GM18505 (cell line): Measurements from ENCODE around the gene CYP27C1.

Experiments used
- ATAC-seq: cut with Tn5 transposase; IDR thresholded peaks from one replicate; pipeline ENCODE4 v1.9.1; 2021; ENCODE audit not compliant: unreplicated experiment
- POLR2A ChIP-seq: IDR thresholded peaks from 4 replicates; pipeline ENCODE4 v1.6.1; 2011; ENCODE audit warnings: borderline replicate concordance; ENCODE audit not compliant: insufficient read depth, insufficient read length; ENCODE audit errors: extremely low read depth

The CYP27C1 gene

DNA sequence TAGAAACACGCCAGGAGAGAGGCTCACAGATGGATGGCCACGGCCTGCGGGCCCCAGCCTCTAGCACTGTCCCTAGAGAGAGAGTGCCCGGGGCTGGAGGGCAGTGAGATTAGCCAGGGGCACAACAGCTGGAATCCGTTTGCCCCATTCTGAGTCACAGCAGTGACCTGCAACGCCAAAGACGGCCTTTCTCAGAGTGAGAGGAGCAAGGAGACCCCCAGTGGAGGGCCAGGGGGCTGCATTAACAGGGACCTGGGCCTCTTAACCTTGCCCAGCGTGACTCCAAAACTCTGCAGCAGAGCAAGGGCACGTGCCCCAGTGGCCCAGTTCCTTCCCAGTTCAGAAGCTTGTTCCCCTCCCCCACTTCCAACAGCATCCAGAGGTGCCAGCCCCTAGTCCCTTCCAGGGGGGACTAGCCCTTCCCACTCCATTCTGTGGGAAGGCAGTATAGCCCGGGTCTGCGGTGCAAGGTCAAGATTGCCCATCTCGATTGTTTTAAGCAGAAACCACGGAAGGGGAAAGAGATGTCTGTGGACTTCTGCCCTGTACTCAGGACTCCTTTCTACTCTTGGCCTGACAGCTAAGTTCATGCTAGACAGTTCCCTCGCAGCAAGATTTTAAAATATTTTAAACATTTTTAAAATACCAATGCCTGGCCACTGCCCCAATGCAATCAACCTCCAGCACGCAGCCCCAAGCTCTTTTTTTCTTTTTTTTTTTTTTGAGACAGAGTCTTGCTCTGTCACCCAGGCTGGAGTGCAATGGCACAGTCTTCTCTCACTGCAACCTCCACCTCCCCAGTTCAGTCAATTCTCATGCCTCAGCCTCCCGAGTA lies 62.2 kb downstream of the CYP27C1 start:
- ATAC-seq, result no peak
- no peak for TF ChIP-seq POLR2A

DNA sequence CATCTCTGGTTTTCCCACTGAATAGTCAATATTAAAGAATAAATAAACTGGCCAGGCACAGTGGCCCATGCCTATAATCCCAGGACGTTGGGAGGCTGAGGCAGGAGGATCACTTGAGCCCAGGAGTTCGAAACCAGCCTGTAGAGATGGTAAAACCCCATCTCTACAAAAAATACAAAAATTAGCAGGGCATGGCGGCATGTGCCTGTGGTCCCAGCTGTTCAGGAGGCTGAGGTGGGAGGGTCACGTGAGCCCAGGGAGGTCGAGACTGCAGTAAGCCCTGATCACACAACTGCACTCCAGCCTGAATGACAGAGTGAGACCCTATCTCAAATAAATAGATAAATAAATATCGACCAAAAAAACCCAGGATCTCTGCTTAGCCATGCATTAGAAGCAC lies 63.0 kb downstream of the CYP27C1 start:
- no peak for ATAC-seq
- no peak for TF ChIP-seq POLR2A

DNA sequence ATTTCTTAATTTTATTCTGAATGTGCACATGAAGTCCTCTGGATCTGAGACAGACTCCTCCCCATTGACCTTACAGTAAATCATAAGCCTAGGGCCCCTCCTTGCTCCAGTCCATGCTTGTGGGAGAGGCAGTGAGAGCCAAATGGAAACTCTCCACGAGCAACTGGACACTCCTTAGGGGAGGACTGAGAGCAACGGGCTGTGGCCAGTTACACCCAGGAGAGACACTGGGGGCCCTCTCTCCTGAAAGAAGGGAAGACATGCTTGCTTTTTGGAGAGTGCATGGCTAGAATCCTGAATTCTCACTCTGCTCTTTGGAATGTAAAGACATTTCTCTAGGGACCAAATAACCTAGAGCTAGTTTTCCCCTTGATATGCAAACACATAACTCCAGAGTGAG lies 64.2 kb downstream of the CYP27C1 start:
- no peak for ATAC-seq
- TF ChIP-seq POLR2A, result no peak

DNA sequence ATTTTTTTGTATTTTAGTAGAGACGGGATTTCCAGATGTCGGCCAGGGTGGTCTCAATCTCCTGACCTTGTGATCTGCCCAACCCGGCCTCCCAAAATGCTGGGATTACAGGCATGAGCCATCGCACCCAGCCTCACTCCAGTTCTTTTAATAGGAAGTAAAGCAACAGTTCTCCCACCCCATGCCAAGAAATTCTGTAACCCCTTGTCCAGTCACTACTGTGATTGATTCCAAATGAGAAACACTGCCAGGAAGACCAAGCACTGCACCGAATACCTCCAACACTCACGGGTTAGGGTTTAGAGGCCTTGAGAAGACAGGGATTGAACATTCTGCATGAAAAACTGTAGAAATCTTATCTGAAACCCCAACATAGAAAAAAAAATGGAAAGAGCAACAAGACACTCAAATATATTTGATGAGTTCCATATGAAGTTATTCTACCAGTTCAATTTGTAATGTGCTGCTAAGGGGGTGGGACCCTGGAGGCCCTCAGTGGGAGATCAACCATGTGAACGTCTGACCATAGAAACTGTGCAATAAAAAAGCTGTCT lies 65.0 kb downstream of the CYP27C1 start:
- TF ChIP-seq POLR2A, result no peak
- no peak for ATAC-seq

DNA sequence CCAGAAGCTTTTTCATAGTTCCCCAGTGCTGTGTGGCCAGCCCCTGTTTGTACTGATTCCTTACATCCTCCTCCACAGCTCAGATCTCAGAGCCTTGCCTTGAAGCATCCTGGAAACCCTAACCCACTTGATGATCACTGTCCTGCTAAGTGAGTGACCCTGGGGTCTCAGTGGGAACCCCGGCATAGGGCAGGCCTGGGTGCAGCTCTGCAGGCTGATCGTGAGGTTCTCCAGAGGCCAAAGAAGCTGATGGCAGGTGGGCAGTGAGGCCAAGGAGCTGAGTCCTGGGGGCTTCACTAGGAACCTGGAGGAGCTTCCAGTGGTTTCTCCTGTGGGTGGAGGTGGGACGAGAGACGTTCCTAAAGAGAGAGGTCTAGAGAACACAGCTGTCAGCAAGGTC lies 65.7 kb downstream of the CYP27C1 start:
- TF ChIP-seq POLR2A, result no peak
- no peak for ATAC-seq

DNA sequence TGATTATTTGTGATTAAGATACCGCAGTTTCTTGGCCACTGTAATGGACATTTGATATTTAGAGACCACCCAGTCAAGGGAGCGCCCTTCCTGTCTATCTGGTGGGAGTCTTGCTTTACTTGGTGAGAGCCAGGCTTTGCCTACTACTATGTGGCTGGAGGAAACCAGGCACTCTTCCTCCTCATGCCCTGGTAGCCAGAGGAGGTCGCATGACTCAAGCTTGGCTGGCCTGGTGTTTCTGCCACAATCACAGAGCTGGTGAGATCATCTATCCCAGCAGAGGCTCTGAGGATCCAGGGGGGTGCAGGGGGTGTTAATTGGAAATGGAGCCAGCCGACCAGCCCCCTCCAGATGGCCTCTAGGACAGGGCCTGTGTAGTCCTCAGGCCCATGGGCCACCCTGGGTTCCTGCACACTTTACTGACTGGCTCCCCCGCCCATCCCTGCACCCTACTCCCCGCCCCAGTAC lies 66.4 kb downstream of the CYP27C1 start:
- no peak for TF ChIP-seq POLR2A
- no peak for ATAC-seq

DNA sequence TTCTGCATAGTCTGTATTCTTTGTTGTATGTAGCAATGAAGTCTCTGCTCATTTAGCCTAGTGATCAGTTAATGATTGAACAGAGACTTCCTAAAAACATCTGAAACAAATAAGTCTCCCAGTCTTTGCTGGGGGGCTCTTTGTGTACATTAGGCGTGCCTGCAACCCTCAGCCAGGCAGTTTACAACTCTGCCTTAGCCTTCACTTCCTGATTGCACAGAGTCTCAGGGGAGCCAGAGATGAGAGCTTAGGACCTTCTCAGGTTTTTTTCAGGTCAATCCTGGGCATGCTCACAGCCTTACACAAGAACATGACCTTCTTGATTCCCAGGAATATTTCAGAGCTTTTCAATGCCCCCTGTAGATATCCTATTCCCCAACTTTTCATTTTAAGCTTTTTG lies 69.1 kb downstream of the CYP27C1 start:
- TF ChIP-seq POLR2A, result no peak
- ATAC-seq, result no peak

DNA sequence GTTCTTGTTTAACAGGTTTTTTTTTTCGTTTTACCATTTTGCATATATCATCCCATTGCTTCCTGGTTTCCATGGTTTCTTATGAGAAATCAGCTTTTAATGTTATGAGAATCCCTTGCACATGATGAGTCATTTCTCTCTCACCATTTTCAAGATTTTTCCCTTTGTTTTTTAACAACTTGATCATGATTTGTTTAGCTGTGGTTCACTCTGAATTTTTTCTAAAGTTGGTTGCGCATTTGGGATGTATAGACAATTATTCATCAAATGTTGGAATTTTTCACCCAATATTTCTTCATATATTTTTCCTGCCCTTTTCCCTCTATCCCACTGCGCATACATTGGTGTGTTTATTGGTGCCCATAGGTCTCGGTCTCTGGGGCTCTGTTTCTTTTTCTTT lies 70.7 kb downstream of the CYP27C1 start:
- ATAC-seq, result no peak
- no peak for TF ChIP-seq POLR2A

DNA sequence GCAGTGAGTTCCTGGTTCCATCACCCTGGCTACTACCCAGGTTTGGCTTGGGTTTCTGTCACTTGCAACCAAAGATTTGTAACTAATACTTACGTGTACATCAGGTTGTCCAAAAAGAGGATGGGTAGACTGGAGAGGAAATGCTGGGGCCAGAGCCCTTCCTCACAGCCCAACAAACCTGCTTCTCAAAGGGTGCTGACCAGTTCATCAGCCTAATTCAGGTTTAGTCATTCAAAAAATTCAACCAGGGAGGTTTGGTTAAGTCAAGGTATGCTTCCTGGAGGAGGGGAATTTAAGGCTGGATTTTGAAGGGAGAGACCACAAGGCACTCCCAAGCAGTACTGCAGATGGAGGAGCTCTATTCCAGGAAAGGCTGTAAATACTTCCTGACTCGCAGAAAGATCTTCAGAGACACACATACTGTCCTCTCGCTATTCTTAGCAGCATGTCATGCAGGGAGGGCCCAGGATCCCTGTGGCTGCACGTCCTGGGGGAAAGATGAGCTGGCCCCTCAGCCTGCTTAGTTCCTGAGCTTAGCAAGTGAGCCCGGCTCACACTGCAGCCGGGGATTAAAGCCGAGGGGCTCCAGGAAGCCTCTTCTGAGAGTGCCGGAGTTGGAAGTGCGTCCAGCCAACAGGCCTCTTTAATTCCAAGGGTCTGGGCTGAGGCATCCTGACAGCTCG lies 73.1 kb downstream of the CYP27C1 start:
- no peak for TF ChIP-seq POLR2A
- ATAC-seq, result no peak

DNA sequence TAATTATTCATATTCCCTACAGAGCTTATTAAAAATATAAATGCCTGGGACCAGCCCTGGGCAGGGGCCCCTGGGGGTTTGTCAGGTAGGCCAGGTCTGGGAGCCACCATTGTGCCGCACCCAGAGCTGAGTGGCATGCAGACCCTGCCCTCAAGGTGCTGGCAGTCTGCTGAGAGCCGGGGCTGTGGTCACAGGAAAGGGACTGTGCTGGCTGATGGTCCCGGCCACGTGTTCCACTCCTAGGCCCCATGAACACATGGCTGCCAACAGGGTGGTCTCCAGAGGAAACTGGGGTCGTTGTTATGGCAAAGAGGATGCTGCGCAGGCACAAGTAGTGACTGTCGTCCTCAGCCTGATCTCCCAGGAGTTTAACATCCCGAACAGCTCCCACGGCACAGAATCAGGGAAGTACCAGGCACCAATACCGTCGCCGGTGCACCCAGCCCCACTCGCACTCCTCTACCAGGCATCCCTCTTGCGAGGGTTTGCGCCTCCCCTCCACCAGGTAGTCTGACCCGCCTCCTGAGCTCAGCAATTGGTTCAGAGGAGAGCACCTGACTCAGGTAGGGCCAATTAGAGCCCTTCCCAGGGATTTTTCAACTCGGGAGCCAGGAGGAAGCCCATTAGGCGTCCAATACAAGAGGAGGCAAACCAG lies 73.9 kb downstream of the CYP27C1 start:
- ATAC-seq, result no peak
- TF ChIP-seq POLR2A, result no peak

DNA sequence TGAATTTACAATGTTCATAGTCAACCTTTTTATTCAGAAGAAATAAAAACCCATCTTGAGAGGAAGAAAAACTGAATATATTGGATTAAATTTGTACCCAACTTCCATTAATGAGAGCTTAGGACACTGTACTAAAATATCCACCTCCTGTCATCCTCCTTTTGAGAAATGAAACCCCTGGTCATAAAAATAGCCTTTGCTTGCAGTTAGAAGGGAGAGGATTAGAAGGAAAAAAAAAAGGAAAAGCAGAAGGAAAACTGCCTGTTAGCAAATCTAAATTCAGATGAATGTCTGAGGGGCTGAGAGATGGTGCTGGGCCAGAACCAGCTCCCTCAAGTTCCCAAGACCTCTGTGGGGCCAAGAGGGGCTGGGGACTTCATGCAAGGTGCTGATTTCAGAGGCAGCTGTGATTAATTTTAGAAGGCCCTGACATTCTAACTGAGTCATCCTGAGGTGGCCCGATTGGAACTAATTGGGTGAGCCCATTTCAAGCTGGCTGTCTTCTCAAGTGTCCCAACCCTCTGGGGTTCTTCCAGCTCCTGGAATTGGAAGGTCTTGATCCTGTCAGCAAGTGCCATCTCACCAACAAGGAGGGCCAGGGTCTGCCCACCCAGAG lies 74.7 kb downstream of the CYP27C1 start:
- no peak for TF ChIP-seq POLR2A
- no peak for ATAC-seq

DNA sequence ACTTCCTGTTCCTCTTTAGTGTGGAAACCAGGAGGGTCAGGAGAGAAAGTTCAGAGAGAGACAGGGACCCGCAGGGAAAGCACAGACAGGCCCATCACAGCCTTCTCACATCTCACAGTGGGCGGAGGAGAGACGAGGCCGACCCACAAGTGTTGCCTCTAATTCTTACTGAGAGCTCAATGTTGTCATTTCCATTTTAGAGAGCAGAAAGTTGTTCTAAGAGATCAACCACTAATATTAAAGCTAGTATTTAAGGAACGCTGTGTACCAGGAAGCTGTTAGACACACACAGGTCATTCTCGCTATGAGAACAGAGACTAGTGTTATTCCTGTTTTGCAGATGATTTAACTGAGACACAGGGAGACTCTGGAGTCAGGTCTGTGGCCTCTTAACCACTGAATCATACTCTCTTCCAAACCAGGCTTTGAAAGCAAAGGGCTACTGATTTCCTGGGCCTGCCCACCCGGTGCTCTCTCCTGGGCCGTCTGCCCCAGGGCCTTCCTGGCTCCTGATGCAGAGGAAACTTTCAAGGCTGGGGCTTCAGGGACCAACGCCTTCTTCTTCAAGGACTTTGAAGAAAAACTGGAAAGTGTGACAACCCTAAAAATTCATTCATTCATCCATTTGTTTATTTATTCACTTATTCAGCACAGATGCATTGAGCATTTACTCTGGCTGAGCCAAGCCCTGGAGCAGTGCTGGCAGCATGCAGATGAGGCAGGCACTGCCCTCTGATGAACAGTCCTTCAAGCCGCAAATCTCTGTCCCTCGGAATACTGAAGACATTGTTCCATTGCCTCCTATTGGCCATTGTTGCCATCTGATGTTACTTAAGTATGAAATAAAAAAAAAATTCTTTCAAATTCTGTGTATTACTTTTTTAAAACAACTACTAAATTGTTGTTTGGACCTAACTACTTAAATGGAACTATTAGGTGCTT lies 76.0 kb downstream of the CYP27C1 start:
- TF ChIP-seq POLR2A, result no peak
- no peak for ATAC-seq
